HG02981 (cell line): ENCODE results near the gene BHLHA15.

ENCODE experiments used
- ATAC-seq: cut with Tn5 transposase; IDR thresholded peaks from one replicate; pipeline ENCODE4 v1.9.1; 2021; ENCODE audit warnings: mild to moderate bottlenecking, moderate library complexity; ENCODE audit not compliant: unreplicated experiment

Gene BHLHA15

GRCh38 chr7:98211221-98211675, at the start of gene BHLHA15:
BHLHA15 (plus strand) TSS chr7:98211439; CDS start chr7:98212310, 871 bp downstream.
- ATAC-seq: no peak

- ATAC-seq: no peak
Observed at GRCh38 chr7:98162758-98163157, 48.5 kb upstream of the BHLHA15 start.

- no peak for ATAC-seq
Observed at GRCh38 chr7:98163269-98163668, 48.0 kb upstream of the BHLHA15 start.

GRCh38 chr7:98163704-98164494, 47.3 kb upstream of the BHLHA15 start:
- no peak for ATAC-seq

GRCh38 chr7:98165827-98166667, 45.2 kb upstream of the BHLHA15 start:
- no peak for ATAC-seq

- ATAC-seq: no peak
Observed at GRCh38 chr7:98166668-98166970, 44.6 kb upstream of the BHLHA15 start.

GRCh38 chr7:98167653-98168052, 43.6 kb upstream of the BHLHA15 start:
- ATAC-seq: no peak

- ATAC-seq: peak; percentile 70
Observed at GRCh38 chr7:98168181-98168903, 42.9 kb upstream of the BHLHA15 start.

GRCh38 chr7:98168904-98169621, 42.2 kb upstream of the BHLHA15 start:
- ATAC-seq: no peak

GRCh38 chr7:98170966-98171365, 40.3 kb upstream of the BHLHA15 start:
- no peak for ATAC-seq

- ATAC-seq: no peak
Observed at GRCh38 chr7:98171449-98171848, 39.8 kb upstream of the BHLHA15 start.

GRCh38 chr7:98174334-98175259, 36.6 kb upstream of the BHLHA15 start:
- no peak for ATAC-seq

- no peak for ATAC-seq
Observed at GRCh38 chr7:98175260-98175940, 35.8 kb upstream of the BHLHA15 start.

GRCh38 chr7:98177553-98177952, 33.7 kb upstream of the BHLHA15 start:
- ATAC-seq: no peak

- no peak for ATAC-seq
Observed at GRCh38 chr7:98178321-98178720, 32.9 kb upstream of the BHLHA15 start.

- ATAC-seq: no peak
Observed at GRCh38 chr7:98178762-98179490, 32.3 kb upstream of the BHLHA15 start.

GRCh38 chr7:98180751-98181150, 30.5 kb upstream of the BHLHA15 start:
- no peak for ATAC-seq

- ATAC-seq: no peak
Observed at GRCh38 chr7:98185101-98185500, 26.1 kb upstream of the BHLHA15 start.
